OCI-LY3 (cell line): ENCODE results near the gene TRIM8.

Experiments
- CTCF ChIP-seq: fragments of 200-600, 300-600 bp; sonication (generic); IDR thresholded peaks from 2 replicates; pipeline ENCODE4 v1.5.1; 2014; ENCODE audit warnings: antibody characterized with exemption, low read length, low read depth
- EZH2phosphoT487 ChIP-seq: fragments of 200-600 bp; shearing (Covaris generic); IDR thresholded peaks from 2 replicates; pipeline ENCODE4 v1.6.1; 2018; ENCODE audit warnings: antibody characterized with exemption, mixed run types, low read depth

- TF ChIP-seq CTCF (no peak), EZH2phosphoT487 (no peak)
These were observed 24.8 kb upstream of the TRIM8 start for GRCh38 chr10:102619281-102619981.
